Type B pancreatic cell (in vitro differentiated cells): ENCODE measurements around the gene C20orf202. TPM values are rescaled to one million over a fixed set of nuclear protein-coding genes. Genes with fewer than 3 reads are reported as not detected.
A peak's percentile ranks its signal among the peaks of the same experiment; 100 is the strongest.

Experiments used
- DNase-seq: peaks from one replicate; pipeline ENCODE4 v3.0.0; 2021; ENCODE audit warnings: mixed read lengths; ENCODE audit not compliant: unreplicated experiment; ENCODE audit errors: extremely low spot score
- H3K27ac Mint-ChIP-seq: 2 replicates; pipeline ENCODE4 v1.8.0; 2021; ENCODE audit warnings: mild to moderate bottlenecking, mixed read lengths
- H3K27me3 Mint-ChIP-seq: 2 replicates; pipeline ENCODE4 v1.8.0; 2021; ENCODE audit warnings: mixed read lengths
- H3K36me3 Mint-ChIP-seq: 2 replicates; pipeline ENCODE4 v1.8.0; 2021; ENCODE audit warnings: mixed read lengths
- H3K4me1 Mint-ChIP-seq: one replicate; pipeline ENCODE4 v1.8.0; 2021; ENCODE audit warnings: mixed read lengths; ENCODE audit not compliant: unreplicated experiment
- H3K4me3 Mint-ChIP-seq: 2 replicates; pipeline ENCODE4 v1.8.0; 2021; ENCODE audit warnings: mild to moderate bottlenecking, mixed read lengths
- H3K9me3 Mint-ChIP-seq: 2 replicates; pipeline ENCODE4 v1.8.0; 2021; ENCODE audit warnings: mixed read lengths
- total RNA-seq: library from RNA; stranded (reverse); gene quantifications from 2 replicates; pipeline ENCODE4 v1.2.1, GENCODE V29; 2021; ENCODE audit warnings: low replicate concordance
- TF ChIP-seq, protein P1 (sequence below): fragments of 200-600 bp; sonication (generic); conservative IDR thresholded peaks from 2 replicates; pipeline ENCODE4 v1.5.0; 2021; ENCODE audit warnings: antibody characterized with exemption, mild to moderate bottlenecking

The C20orf202 gene
- total RNA-seq, 1 donor from 2014 or later: 0.24 TPM

DNA sequence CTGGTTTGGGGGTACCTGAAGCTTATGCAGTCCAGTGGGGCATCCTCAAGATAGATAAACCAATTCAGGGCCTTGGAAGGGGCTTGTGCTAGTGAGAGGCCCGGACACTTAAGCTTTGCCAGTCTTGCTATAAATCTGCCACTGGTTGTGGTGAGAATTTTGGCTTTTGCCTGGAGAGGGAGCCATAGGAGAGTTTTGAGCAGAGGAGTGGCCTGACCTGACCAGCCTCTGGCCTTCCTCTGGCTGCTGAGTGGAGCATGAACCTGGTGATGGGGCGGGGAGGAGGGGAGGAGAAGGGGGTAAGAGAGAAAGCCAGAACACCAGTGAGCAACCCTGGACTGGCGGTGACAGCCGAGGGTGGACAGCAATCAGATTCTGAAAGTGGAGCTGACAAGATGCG lies 25.6 kb upstream of the C20orf202 start:
- DNase-seq: no peak
- TF ChIP-seq, protein P1, sequence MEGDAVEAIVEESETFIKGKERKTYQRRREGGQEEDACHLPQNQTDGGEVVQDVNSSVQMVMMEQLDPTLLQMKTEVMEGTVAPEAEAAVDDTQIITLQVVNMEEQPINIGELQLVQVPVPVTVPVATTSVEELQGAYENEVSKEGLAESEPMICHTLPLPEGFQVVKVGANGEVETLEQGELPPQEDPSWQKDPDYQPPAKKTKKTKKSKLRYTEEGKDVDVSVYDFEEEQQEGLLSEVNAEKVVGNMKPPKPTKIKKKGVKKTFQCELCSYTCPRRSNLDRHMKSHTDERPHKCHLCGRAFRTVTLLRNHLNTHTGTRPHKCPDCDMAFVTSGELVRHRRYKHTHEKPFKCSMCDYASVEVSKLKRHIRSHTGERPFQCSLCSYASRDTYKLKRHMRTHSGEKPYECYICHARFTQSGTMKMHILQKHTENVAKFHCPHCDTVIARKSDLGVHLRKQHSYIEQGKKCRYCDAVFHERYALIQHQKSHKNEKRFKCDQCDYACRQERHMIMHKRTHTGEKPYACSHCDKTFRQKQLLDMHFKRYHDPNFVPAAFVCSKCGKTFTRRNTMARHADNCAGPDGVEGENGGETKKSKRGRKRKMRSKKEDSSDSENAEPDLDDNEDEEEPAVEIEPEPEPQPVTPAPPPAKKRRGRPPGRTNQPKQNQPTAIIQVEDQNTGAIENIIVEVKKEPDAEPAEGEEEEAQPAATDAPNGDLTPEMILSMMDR: no peak
- Mint-ChIP-seq H3K4me3 (no peak overlapping the region), H3K4me1 (no peaks in the 10 kb centered on the region), H3K27me3 (peaks cover 9% of the 10 kb centered on the region), H3K27ac (no peak overlapping the region), H3K36me3 (peaks cover 7% of the 10 kb centered on the region), H3K9me3 (no peaks in the 10 kb centered on the region)

DNA sequence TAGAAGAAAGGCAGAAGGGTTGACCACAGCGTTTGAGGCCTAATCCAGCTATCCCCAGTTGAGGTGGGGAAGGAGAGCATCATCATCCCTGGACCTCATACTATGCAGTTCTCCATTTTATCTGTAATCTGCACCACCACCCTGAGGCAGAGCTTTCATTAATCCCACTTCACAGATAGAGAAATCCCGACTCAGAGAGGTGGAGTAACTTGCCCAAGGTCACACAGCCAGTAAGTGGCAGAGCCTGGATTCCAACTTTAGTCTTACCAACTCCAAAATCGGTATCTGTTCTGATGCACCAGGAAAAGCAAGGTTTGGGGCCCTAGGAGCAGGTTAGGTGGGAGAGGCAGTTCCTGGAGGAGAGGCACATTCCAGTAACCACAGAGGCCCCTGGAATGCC lies 25.2 kb upstream of the C20orf202 start:
- no peak for DNase-seq
- H3K27me3 Mint-ChIP-seq: peaks cover 13% of the 10 kb centered on the region
- H3K4me3 Mint-ChIP-seq: no peak overlapping the region
- no peaks in the 10 kb centered on the region for H3K4me1 Mint-ChIP-seq
- peaks cover 7% of the 10 kb centered on the region for H3K36me3 Mint-ChIP-seq
- H3K27ac Mint-ChIP-seq: no peak overlapping the region
- TF ChIP-seq, protein P1: no peak
- H3K9me3 Mint-ChIP-seq: no peaks in the 10 kb centered on the region

DNA sequence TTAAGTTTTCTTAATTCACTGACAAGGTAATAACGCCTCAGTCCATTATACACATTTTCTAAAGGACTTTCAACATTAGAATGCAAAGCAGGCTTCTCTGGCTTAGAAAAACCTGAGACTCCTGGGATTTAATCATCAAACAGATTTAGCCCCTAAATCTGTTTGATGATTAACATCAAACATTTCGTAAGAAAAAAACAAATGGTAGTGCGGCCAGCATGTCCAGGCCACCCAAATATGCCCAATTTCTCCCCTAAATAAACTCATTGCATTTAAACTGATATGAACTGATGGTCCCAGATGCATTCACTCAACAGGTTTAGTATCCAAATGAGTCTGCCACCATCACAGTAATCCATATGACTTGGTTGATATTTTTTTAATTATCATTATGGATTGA lies 24.6 kb upstream of the C20orf202 start:
- Mint-ChIP-seq H3K9me3 (no peaks in the 10 kb centered on the region), H3K27me3 (peaks cover 18% of the 10 kb centered on the region), H3K4me3 (no peak overlapping the region), H3K4me1 (no peaks in the 10 kb centered on the region), H3K27ac (no peak overlapping the region), H3K36me3 (peaks cover 7% of the 10 kb centered on the region)
- TF ChIP-seq, protein P1: no peak
- no peak for DNase-seq

DNA sequence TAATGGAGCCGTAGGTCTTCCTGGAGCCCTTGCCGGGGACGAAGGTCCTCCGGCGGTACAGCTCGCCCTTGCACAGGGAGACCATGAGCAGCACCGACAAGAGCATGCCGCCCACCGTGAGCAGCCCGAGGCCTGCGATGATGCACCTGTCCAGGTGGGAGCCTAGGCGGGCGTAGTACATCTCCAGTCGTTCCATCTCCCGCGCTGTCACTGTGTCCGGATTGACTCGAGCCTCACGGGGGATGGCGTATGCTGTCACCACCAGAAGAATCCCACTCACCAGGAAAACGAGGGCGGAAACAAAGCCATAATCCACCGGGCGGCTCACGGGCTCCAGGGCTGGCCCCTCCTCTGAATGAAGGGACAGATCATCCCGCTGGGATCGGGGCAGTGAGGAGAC lies 22.3 kb upstream of the C20orf202 start:
- H3K4me1 Mint-ChIP-seq: no peaks in the 10 kb centered on the region
- H3K4me3 Mint-ChIP-seq: no peak overlapping the region
- no peak overlapping the region for H3K27ac Mint-ChIP-seq
- no peak for DNase-seq
- H3K9me3 Mint-ChIP-seq: no peaks in the 10 kb centered on the region
- TF ChIP-seq, protein P1: no peak
- peaks cover 33% of the 10 kb centered on the region for H3K27me3 Mint-ChIP-seq
- peaks cover 4% of the 10 kb centered on the region for H3K36me3 Mint-ChIP-seq

DNA sequence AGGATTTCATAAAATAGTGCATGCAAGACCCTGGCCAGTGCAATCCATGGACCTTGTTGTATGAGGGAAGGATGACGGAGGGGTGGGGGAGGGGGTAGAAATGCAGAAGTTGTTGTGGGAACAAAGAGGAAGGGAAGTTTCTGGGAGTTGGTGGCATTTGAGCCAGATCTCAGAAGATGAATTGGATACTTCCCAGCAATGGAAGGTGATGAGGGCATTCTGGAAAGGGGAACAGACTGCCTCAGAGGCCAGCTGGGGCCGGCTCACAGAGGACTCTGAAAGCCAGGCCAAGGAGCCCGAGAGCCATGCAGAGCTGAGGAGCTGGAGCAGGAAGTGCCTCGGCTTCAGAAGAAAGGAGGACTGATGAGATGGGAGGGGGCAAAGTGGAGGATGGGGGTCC lies 21.1 kb upstream of the C20orf202 start:
- no peaks in the 10 kb centered on the region for H3K4me1 Mint-ChIP-seq
- H3K4me3 Mint-ChIP-seq: peak overlapping the region; percentile 45
- H3K27ac Mint-ChIP-seq: no peak overlapping the region
- no peak for DNase-seq
- peaks cover 38% of the 10 kb centered on the region for H3K27me3 Mint-ChIP-seq
- H3K36me3 Mint-ChIP-seq: no peaks in the 10 kb centered on the region
- TF ChIP-seq, protein P1: no peak
- H3K9me3 Mint-ChIP-seq: no peaks in the 10 kb centered on the region

DNA sequence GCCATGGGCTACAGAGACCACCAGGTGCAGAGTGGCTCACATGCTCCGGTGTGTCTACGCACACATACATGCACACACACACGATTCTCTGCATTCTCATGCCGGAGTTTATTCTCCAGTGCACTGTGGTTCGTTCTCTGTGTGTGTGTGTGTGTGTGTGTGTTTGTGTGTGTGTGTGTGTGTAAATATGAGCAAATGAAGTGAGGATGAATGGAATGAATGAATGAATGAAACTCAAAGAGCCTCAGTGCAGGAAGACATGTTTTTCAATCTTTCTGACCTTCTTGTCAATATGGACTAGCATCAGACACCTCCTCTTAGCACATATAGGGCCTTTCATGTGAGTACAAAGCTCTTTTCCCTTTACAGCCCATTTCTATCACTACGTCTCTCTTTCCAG lies 20.1 kb upstream of the C20orf202 start:
- peak overlapping the region; percentile 84 for H3K4me3 Mint-ChIP-seq
- H3K4me1 Mint-ChIP-seq: no peaks in the 10 kb centered on the region
- H3K36me3 Mint-ChIP-seq: no peaks in the 10 kb centered on the region
- H3K9me3 Mint-ChIP-seq: no peaks in the 10 kb centered on the region
- no peak overlapping the region for H3K27ac Mint-ChIP-seq
- TF ChIP-seq, protein P1: no peak
- DNase-seq: no peak
- peaks cover 38% of the 10 kb centered on the region for H3K27me3 Mint-ChIP-seq
